ENCODE measurements around the gene DLG2.

GRCh38 chr11:83954780-83955179 lies 1672.4 kb downstream of the DLG2 start:
- TF ChIP-seq CTCF (IDR thresholded peaks at IDR 0.05; ENCODE audit: low read depth, low read length) (no peak), EZH2phosphoT487 (IDR thresholded peaks at IDR 0.05; ENCODE audit: low read depth) (no peak)
